ENCODE data around the gene TMEM72.

TMEM72 gene

GRCh38 chr10:44980309-44981171 lies 69.4 kb downstream of the TMEM72 start:
- DNase-seq (ENCODE audit: low read depth): no peak

GRCh38 chr10:44981172-44982113 lies 70.3 kb downstream of the TMEM72 start:
- no peak for DNase-seq (ENCODE audit: low read depth)

DNA sequence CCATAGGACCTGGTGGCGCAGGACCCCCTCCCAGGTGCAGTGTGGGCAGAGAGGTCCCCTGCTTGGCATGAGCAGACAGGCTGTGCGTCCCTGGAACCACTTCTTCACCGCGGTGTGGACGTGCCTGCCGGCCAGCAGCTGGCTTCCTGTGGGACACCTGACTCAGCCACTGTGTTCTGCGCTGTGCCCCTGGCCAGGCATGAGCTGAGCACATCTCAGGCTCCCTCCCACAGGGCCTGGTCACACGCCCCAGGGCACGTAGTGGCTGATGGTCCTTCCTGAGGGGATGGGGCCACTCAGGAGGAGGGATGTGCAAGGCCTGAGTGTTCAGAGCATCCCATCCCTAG lies 71.0 kb downstream of the TMEM72 start:
- DNase-seq (ENCODE audit: low read depth): no peak

DNA sequence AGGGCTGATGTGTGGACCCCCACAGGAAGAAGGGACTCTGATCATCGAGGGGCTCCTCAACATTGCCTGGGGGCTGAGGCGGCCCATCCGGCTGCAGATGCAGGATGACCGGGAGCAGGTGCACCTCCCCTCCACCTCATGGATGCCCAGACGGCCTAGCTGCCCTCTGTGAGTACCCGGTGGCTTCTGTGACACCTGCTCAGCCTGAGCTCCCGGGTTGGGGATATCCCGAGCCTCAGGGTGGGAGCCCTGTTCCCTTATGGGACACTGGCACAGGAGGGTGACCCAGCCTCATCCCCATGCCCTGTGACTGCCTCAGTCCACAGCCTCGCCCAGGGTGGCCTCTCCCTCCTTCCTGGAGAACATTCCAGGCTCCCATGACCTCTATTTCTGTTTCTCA lies 71.4 kb downstream of the TMEM72 start:
- DNase-seq (ENCODE audit: low read depth): no peak

DNA sequence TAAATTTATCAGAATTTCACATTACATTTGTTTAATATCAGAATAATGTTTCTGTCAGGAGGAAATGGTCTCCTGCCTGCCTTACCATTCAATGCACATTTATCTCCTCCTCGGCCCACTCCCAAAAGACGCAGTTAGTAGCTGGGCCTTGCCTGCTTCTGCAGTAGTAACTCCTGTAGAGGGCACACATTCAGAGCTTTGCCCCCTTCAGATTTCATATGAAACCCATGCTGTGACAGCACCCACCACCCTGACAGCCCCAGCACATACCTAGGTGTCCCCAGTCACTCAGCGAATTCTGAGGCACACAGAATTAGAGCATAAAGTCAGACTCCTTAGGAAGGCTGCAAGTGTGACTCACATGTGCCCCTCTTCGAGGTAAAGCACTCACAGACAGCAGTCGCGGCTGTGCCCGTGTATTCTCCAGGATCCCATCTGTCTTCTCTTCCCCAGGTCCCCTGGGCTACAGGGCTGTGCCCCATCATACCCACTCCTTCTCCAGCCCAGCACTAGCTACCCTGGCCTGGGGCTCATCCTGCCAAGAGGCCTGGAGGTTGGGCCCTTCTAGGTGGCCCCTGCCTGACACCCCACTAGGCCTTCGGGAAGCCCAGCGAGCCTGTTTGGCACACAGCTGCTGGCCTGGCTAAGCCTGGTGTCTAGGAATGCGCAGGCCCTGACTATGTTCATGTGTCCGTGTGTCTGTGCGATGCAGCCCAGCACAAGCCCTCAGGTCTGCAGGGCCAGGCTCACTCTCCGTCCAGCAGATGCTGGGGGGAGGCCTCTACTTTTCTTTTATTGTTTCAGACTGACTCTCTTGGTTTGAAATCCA lies 72.1 kb downstream of the TMEM72 start:
- DNase-seq (ENCODE audit: low read depth): no peak

DNA sequence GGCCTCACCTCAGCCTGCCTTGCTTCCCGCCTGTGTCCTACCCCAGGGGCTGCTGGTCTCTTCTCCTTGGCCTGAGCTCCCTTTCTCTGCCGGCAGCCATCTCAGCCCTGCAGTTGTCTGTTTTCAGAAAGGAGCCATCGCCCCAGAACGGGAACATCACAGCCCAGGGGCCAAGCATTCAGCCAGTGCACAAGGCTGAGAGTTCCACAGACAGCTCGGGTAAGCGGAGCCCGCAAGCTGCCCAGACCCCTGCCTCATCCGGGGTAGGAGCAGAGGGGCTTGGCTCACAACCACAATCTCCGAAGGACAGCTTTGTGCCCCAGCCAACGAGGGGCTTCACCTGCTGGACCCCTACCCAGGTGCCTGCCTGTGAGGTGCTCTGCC lies 72.8 kb downstream of the TMEM72 start:
- no peak for DNase-seq (ENCODE audit: low read depth)

- no peak for DNase-seq (ENCODE audit: low read depth)
Observed at GRCh38 chr10:44984671-44985101, 73.5 kb downstream of the TMEM72 start.

GRCh38 chr10:44985175-44985681 lies 74.1 kb downstream of the TMEM72 start:
- no peak for DNase-seq (ENCODE audit: low read depth)

- DNase-seq (ENCODE audit: low read depth): no peak
Observed at GRCh38 chr10:44986179-44986578, 75.0 kb downstream of the TMEM72 start.

Data from T follicular helper cell (primary cell).